Measurements from ENCODE around the gene PDZD4. TPM values are rescaled to one million over a fixed set of nuclear protein-coding genes. Genes with fewer than 3 reads are reported as not detected.

PDZD4 gene
- total and polyA plus RNA-seq, 2 experiments from 2014 or later: not detected

- Histone ChIP-seq H3K27ac (no peak overlapping the region), H3K27me3 (replicated peaks; ENCODE audit: insufficient read depth) (no peaks in the 10 kb centered on the region), H3K9ac (no peak overlapping the region), H3K4me2 (ENCODE audit: unreplicated experiment) (no peak overlapping the region), H3K9me3 (ENCODE audit: low read depth) (no peaks in the 10 kb centered on the region), H3K9me2 (ENCODE audit: insufficient read depth) (no peaks in the 10 kb centered on the region), H4K20me1 (ENCODE audit: insufficient read depth) (no peaks in the 10 kb centered on the region), H2AFZ (no peak overlapping the region), H3K4me1 (ENCODE audit: insufficient read depth) (no peaks in the 10 kb centered on the region), H3K79me2 (ENCODE audit: insufficient read depth) (no peaks in the 10 kb centered on the region), H3F3A (ENCODE audit: insufficient read depth) (no peaks in the 10 kb centered on the region), H3K4me3 (no peak overlapping the region), H3K36me3 (ENCODE audit: low read depth) (no peaks in the 10 kb centered on the region)
- DNase-seq: no peak
- TF ChIP-seq EZH2phosphoT487 (IDR thresholded peaks at IDR 0.05; ENCODE audit: insufficient read depth, low read depth): no peak
- TF ChIP-seq EZH2 (IDR thresholded peaks at IDR 0.05; ENCODE audit: insufficient read depth, poor library complexity, severe bottlenecking): no peak
- 37 to 51% methylated on average over 3 of the region's 3 CpGs for WGBS, 2 experiments (ENCODE audit: low coverage in 1 of 2, low lambda C conversion rate in 2 of 2, missing lambda C conversion rate in 2 of 2)
- in situ Hi-C loops (cut with MboI): no loop called here
These were observed 23.5 kb upstream of the PDZD4 start for GRCh38 chrX:153853902-153854267.

GRCh38 chrX:153853180-153853901 is 23.0 kb upstream of the PDZD4 start:
- no peak for DNase-seq

GRCh38 chrX:153851981-153852380 is 21.6 kb upstream of the PDZD4 start:
- no peak for DNase-seq
- no peak for TF ChIP-seq EZH2 (IDR thresholded peaks at IDR 0.05; ENCODE audit: insufficient read depth, poor library complexity, severe bottlenecking)
- TF ChIP-seq EZH2phosphoT487 (IDR thresholded peaks at IDR 0.05; ENCODE audit: insufficient read depth, low read depth): no peak
- Histone ChIP-seq H2AFZ (no peak overlapping the region), H3F3A (ENCODE audit: insufficient read depth) (no peaks in the 10 kb centered on the region), H3K9me2 (ENCODE audit: insufficient read depth) (no peaks in the 10 kb centered on the region), H3K4me2 (ENCODE audit: unreplicated experiment) (no peak overlapping the region), H3K4me3 (no peak overlapping the region), H3K79me2 (ENCODE audit: insufficient read depth) (no peaks in the 10 kb centered on the region), H3K27me3 (replicated peaks; ENCODE audit: insufficient read depth) (no peaks in the 10 kb centered on the region), H3K27ac (no peak overlapping the region), H4K20me1 (ENCODE audit: insufficient read depth) (no peaks in the 10 kb centered on the region), H3K9ac (no peak overlapping the region), H3K36me3 (ENCODE audit: low read depth) (no peaks in the 10 kb centered on the region), H3K9me3 (ENCODE audit: low read depth) (no peaks in the 10 kb centered on the region), H3K4me1 (ENCODE audit: insufficient read depth) (no peaks in the 10 kb centered on the region)
- in situ Hi-C loops (cut with MboI): no loop called here
- 60 to 82% methylated on average over 2 to 3 of the region's 3 CpGs for WGBS, 2 experiments (ENCODE audit: low coverage in 1 of 2, low lambda C conversion rate in 2 of 2, missing lambda C conversion rate in 2 of 2)

More at GRCh38 chrX:153853180-153853901, 23.0 kb upstream of the PDZD4 start:
- no peaks in the 10 kb centered on the region for H3K27me3 ChIP-seq (replicated peaks; ENCODE audit: insufficient read depth)
- H3K36me3 ChIP-seq (ENCODE audit: low read depth): no peaks in the 10 kb centered on the region
- no peaks in the 10 kb centered on the region for H4K20me1 ChIP-seq (ENCODE audit: insufficient read depth)
- in situ Hi-C loops (cut with MboI): no loop called here
- H3F3A ChIP-seq (ENCODE audit: insufficient read depth): no peaks in the 10 kb centered on the region
- H3K9me2 ChIP-seq (ENCODE audit: insufficient read depth): no peaks in the 10 kb centered on the region
- H2AFZ ChIP-seq: no peak overlapping the region
- no peak overlapping the region for H3K9ac ChIP-seq
- H3K4me1 ChIP-seq (ENCODE audit: insufficient read depth): no peaks in the 10 kb centered on the region
- WGBS, 2 experiments (ENCODE audit: low coverage in 1 of 2, low lambda C conversion rate in 2 of 2, missing lambda C conversion rate in 2 of 2): 33 to 41% methylated on average over 3 of the region's 3 CpGs
- no peak for TF ChIP-seq EZH2 (IDR thresholded peaks at IDR 0.05; ENCODE audit: insufficient read depth, poor library complexity, severe bottlenecking)
- TF ChIP-seq EZH2phosphoT487 (IDR thresholded peaks at IDR 0.05; ENCODE audit: insufficient read depth, low read depth): no peak
- H3K79me2 ChIP-seq (ENCODE audit: insufficient read depth): no peaks in the 10 kb centered on the region
- H3K27ac ChIP-seq: no peak overlapping the region
- H3K4me2 ChIP-seq (ENCODE audit: unreplicated experiment): no peak overlapping the region
- H3K9me3 ChIP-seq (ENCODE audit: low read depth): no peaks in the 10 kb centered on the region
- H3K4me3 ChIP-seq: no peak overlapping the region

GRCh38 chrX:153848325-153848724 is 18.0 kb upstream of the PDZD4 start:
- no peaks in the 10 kb centered on the region for H3K9me3 ChIP-seq (ENCODE audit: low read depth)
- in situ Hi-C loops (cut with MboI): no loop called here
- H3K79me2 ChIP-seq (ENCODE audit: insufficient read depth): no peaks in the 10 kb centered on the region
- H3F3A ChIP-seq (ENCODE audit: insufficient read depth): no peaks in the 10 kb centered on the region
- H3K36me3 ChIP-seq (ENCODE audit: low read depth): no peaks in the 10 kb centered on the region
- 0% methylated on average over 3 of the region's 3 CpGs for WGBS, 2 experiments (ENCODE audit: low coverage in 1 of 2, low lambda C conversion rate in 2 of 2, missing lambda C conversion rate in 2 of 2)
- no peak overlapping the region for H3K4me3 ChIP-seq
- H3K27me3 ChIP-seq (replicated peaks; ENCODE audit: insufficient read depth): no peaks in the 10 kb centered on the region; the same call in 1 of the 2 replicates
- H4K20me1 ChIP-seq (ENCODE audit: insufficient read depth): no peaks in the 10 kb centered on the region
- no peak overlapping the region for H3K4me2 ChIP-seq (ENCODE audit: unreplicated experiment)
- H3K9me2 ChIP-seq (ENCODE audit: insufficient read depth): no peaks in the 10 kb centered on the region
- no peak for TF ChIP-seq EZH2phosphoT487 (IDR thresholded peaks at IDR 0.05; ENCODE audit: insufficient read depth, low read depth)
- no peak for TF ChIP-seq EZH2 (IDR thresholded peaks at IDR 0.05; ENCODE audit: insufficient read depth, poor library complexity, severe bottlenecking)
- no peak overlapping the region for H2AFZ ChIP-seq
- H3K27ac ChIP-seq: no peak overlapping the region
- no peak for DNase-seq
- no peak overlapping the region for H3K9ac ChIP-seq
- no peaks in the 10 kb centered on the region for H3K4me1 ChIP-seq (ENCODE audit: insufficient read depth)

Data from GM23248 (cell line).